HFF-Myc (cell line): ENCODE measurements around the gene MVK.

Experiments used
- DNase-seq: peaks from one replicate; pipeline ENCODE4 v3.0.0-alpha.2; 2011; ENCODE audit warnings: low read depth; ENCODE audit errors: extremely low read depth
- H3K4me3 ChIP-seq: replicated peaks from 2 replicates; pipeline ENCODE4 v1.5.1; 2011; ENCODE audit warnings: low read depth, mild to moderate bottlenecking, control low read depth, low read length
- TF ChIP-seq, protein P1 (sequence below): IDR thresholded peaks from 2 replicates; pipeline ENCODE4 v1.5.1; 2012; ENCODE audit warnings: mild to moderate bottlenecking, low read depth, low read length, control low read depth; ENCODE audit errors: missing control alignments

The MVK gene

DNA sequence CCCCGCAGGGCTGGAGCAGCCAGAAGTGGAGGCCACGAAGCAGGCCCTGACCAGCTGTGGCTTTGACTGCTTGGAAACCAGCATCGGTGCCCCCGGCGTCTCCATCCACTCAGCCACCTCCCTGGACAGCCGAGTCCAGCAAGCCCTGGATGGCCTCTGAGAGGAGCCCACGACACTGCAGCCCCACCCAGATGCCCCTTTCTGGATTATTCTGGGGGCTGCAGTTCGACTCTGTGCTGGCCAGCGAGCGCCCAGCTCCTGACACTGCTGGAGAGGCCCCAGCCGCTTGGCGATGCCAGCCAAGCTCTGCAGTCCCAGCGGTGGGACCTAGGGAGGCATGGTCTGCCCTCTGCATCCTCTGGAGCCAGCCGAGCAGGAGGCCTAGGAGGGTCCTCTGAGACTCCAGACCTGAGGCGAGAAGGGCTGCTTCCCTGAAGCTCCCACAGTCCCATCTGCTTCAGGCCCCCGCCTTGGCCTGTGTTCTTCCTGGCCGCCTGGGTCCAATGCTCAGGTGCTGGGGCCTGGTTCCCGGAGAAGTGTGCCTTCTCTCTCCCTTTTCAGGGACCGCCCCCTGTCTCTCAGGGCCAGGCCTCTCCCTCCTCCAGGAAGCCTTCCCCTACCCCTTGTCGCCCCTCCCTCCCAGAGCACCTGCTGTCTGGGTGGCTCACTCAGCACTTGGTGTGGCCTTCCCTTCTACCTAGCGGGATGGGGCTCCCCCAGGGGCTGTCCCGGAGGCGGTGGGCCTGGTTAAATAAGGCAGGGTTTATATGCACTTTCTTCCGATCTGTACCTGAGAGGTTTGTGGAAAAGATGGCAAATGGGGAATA is 23.0 kb downstream of the MVK start:
- DNase-seq: no peak
- TF ChIP-seq, protein P1, sequence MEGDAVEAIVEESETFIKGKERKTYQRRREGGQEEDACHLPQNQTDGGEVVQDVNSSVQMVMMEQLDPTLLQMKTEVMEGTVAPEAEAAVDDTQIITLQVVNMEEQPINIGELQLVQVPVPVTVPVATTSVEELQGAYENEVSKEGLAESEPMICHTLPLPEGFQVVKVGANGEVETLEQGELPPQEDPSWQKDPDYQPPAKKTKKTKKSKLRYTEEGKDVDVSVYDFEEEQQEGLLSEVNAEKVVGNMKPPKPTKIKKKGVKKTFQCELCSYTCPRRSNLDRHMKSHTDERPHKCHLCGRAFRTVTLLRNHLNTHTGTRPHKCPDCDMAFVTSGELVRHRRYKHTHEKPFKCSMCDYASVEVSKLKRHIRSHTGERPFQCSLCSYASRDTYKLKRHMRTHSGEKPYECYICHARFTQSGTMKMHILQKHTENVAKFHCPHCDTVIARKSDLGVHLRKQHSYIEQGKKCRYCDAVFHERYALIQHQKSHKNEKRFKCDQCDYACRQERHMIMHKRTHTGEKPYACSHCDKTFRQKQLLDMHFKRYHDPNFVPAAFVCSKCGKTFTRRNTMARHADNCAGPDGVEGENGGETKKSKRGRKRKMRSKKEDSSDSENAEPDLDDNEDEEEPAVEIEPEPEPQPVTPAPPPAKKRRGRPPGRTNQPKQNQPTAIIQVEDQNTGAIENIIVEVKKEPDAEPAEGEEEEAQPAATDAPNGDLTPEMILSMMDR: no peak
- no peak overlapping the region for H3K4me3 ChIP-seq

DNA sequence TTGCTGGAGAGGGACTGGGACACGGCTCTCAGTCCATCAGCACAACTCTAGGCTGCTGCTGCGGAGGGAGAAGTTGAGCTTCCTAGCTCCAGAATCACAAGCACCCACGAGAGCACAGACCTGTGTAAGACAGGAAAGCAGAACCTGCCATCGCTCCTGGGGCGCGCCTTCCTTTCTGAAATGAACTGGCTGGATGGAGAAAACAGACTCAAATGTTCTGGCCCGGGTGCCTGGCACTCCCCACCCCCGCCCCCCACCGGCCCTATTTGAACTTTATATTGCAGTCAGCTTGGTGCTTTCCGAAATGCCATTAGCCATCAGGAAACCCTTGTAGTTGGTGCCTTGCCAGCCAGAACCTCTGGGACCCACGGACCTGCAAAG is 23.8 kb downstream of the MVK start:
- TF ChIP-seq, protein P1: no peak
- no peak for DNase-seq
- H3K4me3 ChIP-seq: no peak overlapping the region

DNA sequence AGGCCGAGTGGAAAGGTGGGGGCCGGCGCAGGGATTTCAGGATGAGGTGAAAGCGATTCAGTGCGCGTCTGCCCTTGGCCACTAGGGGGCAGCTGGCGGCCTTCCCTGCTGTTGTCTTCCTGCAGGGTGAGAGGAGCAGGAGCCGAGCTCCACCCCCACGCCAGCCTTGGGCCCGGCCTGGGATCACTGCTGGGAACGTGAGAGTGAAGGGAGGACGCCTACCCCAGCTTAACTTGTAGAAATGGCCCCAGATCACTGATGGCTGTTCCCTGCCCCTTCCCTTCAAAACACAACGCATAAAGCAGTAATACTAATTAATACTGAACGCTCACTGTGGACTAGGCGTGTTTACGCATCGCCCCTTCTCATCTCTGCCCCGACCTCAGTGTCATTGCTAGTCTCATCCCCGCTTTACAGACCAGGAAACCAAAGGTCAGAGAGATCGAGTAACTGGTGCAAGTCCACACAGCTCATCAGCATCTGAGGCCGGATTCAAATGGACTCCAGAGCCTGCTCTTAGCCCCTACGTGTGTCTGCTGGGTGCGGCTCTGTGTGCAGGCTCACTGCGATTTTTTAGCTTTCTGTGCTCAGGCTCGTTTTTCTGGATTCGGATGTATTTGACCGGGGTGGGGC is 24.3 kb downstream of the MVK start:
- H3K4me3 ChIP-seq: no peak overlapping the region
- TF ChIP-seq, protein P1: peak; percentile 99
- DNase-seq: peak; percentile 45

DNA sequence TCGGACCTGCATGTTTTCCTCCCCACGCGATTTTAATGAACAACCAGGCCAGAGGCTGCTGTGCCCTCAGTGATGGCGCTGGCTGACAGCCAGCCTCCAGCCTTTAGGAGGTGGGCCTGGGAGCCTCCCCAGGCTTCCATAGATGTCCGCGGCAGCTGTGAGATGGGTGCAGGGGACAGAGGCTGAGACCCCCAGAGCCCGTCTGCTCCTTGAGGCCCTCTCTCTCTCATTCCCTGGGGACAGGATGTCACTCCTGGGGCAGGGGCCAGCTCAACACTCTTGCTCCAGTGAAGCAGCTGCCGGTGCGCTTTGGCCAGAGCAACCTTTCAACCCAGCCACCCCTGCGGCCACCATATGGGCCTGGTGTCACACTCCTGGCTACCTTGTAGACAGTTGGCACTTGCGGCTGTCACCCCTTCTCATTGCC is 24.8 kb downstream of the MVK start:
- TF ChIP-seq, protein P1: no peak
- no peak for DNase-seq
- H3K4me3 ChIP-seq: no peak overlapping the region

DNA sequence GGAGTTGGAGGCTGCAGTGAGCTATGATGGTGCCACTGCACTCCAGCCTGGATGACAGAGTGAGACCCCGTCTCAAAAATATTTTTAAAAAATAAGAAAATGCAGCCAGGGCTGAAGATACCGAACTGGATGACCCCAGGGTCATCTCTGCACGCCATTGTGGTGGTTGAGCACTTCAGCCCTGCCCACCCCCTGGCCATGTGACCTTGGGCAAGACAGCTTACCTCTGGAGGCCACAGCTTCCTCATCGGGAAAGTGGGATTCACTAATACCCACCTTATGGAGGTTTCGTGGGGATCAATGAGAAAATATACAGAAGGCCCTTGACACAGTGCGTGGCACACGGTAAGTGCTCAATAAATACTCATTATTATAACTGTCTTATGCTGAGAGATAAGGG is 25.5 kb downstream of the MVK start:
- no peak for DNase-seq
- TF ChIP-seq, protein P1: no peak
- no peak overlapping the region for H3K4me3 ChIP-seq

DNA sequence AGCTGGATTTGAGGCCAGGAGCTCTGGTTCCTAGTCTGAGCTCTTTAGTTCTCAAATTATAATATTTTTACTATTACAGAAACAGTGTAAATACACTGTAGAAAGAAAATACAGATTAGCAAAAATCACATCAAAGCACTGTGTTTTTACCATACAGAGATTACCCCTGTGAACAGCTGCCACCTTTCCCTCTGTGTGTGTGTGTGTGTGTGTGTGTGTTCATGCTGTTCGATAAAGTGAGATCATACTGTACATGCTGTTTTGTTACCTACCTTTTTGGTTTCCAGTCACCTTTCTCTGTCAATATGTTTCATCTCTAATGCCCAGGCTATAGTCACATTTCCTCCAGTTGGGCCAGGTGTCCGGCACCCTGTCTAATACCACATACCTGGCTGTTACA is 26.9 kb downstream of the MVK start:
- DNase-seq: no peak
- TF ChIP-seq, protein P1: no peak
- no peak overlapping the region for H3K4me3 ChIP-seq
